CD4-positive, alpha-beta T cell treated with Interleukin-17A for 1 hour (primary cell): ENCODE data around the gene PPARG.

Source experiments
- DNase-seq: peaks from one replicate; pipeline ENCODE4 v3.0.0-alpha.2; 2020

PPARG gene

DNA sequence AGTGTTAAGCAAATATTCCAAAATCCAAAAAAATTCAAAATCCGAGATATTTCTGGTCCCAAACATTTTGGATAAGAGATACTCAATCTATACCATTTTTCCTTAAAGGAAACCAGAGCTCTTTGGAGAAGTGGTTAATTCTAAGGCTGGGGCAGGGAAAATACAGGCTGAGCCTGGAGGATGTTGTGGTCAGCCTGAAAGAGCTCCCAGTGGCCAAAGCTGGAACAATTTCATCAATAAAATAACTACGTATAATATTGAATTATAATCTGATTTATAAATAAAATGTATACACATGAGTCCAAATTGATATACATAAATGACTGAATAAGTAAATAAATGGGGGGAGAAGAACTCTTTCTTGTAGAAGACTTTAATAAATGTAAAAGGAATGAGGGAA is 24.6 kb downstream of the PPARG start:
- DNase-seq, result no peak

- no peak for DNase-seq
Observed at GRCh38 chr3:12316253-12316652, 27.4 kb downstream of the PPARG start.

- no peak for DNase-seq
Observed at GRCh38 chr3:12316729-12317351, 28.0 kb downstream of the PPARG start.

DNA sequence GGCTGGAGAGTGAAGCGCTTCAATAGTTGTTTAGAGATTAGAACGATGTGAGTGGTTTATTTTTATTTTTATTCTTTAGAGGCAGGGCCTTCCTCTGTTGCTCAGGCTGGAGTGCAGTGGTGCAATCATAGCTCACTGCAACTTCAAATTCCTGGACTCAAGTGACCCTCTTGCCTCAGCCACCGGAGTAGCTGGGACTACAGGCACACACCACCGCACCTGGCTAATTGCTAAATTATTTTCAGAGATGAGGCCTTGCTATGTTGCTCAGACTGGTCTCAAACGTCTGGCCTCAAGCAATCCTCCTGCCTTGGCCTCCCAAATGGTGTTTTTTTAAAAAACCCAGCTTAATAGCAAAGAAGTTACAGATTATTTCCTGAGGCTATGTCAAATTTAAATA is 29.0 kb downstream of the PPARG start:
- DNase-seq, result no peak

DNA sequence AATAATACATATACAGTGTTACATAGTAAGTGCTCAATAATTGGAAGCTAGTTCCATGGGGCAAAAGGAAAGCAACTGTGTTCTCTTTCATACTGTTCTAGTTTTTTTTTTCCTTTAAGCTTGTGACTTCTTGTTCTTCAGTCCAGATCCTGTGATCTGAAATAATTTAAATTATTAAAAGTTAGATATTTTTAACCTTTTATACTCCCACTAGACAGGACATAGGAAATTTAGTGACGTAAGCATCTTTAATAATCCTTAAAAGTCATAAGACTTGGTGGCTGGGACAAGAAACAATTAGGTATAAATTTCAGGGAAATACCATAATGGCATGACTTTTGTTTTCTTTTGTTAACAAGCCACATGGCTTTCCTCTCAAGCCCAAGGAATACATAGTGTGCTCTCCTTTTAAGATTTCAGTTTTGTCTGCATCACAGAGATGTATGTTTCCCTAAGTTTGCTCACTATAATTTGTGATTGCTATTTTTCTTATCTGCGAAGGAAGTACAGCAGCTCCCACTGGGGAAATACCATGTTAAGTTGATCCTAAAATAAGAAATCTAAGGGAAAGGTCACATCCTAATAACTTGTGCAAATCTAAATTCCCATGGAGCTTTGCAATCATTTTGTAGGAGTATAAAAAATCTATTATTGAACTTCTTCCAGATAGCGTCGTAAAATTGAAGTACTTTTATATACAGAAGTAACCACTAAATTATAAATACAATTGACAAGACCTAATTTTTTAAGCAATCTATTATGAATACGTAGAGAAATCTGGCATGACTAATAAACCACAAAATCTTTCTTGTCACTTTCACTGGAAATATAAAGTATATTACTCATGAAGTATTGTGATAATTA is 30.1 kb downstream of the PPARG start:
- no peak for DNase-seq

GRCh38 chr3:12321015-12321414 is 32.1 kb downstream of the PPARG start:
- no peak for DNase-seq

DNA sequence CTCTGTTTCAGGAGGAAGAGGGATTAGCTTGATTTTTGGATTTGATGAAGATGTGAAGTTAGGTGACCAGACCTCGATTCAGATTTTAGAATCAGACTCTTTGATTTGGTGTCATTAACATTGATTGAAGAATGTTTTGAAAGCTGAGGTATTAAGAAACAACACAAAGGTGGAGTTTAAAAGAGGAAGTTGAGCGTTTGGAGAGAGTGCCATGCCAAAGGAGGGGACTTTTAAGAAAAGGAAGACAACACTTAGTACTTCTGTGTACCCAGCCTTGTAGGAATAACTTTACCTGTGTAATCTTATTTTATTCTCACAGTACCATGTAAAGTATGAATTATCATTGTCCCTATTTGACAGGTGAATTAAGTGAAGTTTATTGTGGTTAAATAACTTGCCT is 34.4 kb downstream of the PPARG start:
- no peak for DNase-seq

DNA sequence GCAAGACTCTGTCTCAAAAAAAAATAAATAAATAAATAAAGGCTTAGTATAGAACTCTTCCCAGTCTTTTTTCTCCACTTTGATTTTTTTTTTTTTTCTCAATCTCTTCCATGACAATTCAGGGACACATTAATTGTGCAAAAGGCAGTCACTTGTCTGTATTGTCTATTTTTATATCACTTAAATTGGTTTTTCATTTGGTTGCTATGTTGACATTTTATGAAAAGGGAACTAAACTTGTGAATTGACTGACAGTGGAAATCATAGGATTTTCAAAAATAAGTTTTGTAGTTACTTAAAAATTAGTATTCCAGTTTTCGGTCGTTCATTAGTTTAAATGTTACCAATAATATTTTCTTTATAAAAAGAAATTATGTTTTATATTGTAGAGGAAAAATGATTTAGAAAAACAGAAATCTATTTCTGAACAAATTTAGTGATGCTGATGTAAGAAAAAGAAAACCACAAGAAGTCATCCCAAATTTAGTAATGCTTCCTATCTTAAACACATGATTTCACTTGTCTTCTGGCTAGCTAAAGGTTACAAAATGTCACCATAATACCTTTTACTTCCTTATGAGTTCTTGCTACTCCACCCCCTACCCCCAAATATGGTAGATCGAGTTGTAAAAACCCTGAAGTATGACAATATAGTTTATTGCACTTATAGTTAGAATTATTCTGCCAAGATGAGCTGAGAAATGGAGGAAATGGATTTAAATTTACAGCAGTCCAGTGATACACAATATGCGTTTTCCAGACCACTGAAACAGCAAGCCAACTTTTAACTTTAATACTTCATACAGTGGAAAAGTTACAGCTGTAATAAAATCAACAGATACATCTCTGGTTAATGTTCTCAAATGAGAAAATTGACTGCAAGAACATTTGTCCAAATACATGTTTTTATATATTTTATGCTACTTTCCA is 37.0 kb downstream of the PPARG start:
- DNase-seq, result no peak

DNA sequence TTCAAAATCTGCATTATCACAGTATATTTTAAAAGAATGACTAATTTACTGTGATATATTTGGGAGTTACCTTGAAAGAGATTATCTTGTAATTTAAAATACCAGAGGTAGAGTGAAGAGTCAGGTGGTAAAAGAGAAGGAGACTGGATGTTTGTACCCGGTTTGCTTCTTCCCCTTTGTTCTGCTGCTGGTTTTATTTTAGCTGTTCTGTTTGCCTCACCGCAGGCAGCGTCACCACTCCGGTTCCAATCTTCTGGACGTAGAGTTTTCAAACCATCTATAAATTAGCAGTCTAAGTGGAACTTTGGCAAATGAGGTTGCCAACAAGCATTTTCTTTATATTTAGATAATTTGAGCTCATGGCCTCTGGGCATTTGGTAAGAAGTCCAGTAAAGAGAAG is 38.2 kb downstream of the PPARG start:
- no peak for DNase-seq

- no peak for DNase-seq
Observed at GRCh38 chr3:12328132-12328836, 39.4 kb downstream of the PPARG start.

DNA sequence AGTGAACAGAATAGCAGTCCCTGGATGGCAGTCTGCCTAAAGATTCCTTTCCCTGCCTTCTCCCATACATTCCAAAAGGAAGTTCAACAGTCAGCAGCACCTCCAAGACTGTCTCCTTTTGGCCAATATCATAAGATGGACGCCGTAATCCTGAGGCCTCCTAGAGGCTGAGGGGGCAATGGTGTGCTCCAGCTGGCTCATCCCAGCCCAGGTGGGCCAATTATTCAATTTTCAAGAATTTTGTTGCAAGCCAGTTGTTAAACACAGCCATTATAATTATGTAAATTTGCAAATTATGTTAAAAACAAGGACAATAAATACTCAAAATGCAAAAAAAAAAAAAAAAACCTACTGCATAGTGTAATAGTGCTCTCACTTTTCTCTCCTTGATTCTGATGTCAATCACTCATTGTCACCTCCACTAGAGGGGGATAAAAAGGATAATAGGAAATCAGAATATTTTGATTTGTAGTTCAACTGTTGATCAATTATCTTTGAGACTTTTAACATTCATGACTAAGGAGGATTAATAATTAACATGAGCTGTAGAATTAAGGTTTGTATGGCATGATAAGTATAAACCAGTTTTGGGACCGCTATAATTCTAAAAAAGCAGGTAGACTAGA is 40.1 kb downstream of the PPARG start:
- no peak for DNase-seq

- no peak for DNase-seq
Observed at GRCh38 chr3:12334786-12335185, 45.9 kb downstream of the PPARG start.

GRCh38 chr3:12335421-12335820 is 46.6 kb downstream of the PPARG start:
- DNase-seq, result no peak

- peak; percentile 35 for DNase-seq
Observed at GRCh38 chr3:12336099-12336498, 47.2 kb downstream of the PPARG start.

- no peak for DNase-seq
Observed at GRCh38 chr3:12338595-12339546, 50.0 kb downstream of the PPARG start.

- no peak for DNase-seq
Observed at GRCh38 chr3:12339701-12340480, 51.0 kb downstream of the PPARG start.

DNA sequence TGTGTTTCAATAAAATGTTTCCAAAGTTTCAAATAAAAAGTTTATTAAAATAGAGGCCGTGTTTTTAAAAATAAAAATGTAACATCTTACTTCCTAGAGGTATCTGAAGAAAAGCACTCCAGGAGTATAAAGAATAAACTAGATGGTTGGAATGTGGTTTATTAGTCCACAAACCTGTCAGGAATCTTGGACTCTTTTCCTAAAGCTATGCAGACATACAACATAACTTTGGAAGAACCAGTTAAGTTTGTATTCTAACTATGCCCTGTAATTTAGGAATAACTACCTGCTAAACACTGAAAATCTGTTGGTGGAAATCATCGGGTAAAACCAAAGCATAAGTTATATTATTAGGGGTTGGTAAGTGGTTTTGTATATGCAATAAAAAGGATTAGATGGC is 51.6 kb downstream of the PPARG start:
- no peak for DNase-seq

DNA sequence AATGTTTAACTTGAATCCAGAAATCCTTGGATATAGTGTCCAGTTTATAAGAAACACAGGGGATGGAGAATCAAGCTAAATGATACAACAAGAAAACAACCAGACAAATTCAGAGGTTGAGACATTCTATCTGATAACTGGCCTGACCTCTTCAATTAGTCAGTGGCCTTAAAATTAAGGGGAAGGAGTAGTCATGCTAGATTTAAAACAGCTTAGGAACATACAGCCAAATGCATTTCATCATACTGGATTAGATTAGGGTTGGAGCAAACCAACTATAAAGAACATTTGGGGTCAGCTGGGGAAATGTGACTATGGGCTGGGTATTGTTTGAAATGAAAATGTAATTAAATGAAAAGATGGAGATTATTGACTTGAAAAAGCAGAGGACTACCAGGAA is 53.3 kb downstream of the PPARG start:
- DNase-seq, result no peak

DNA sequence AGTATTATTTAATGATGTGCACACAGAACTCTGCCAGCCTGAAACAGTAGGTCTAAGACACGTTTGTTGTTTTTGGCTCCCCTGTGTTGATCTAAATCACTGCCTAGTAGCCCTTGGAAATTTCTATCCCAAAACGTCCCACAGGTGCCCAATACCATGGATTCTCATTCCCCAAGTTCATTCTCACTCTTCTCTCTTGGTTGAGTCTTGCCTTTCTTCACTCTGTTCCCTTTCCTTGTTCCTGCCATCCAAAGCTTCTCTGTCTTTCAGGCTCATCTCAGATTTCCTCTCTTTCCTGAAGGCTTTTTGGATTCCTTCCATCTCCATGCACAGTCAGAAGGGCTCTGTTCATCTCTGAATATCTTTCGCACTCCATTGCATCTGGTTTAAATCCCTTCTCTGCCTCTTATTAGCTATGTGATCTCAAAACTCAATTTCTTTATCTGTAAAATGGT is 54.2 kb downstream of the PPARG start:
- DNase-seq, result no peak

- no peak for DNase-seq
Observed at GRCh38 chr3:12345141-12345561, 56.3 kb downstream of the PPARG start.
